ENCODE data around the gene OR9Q2.

DNA sequence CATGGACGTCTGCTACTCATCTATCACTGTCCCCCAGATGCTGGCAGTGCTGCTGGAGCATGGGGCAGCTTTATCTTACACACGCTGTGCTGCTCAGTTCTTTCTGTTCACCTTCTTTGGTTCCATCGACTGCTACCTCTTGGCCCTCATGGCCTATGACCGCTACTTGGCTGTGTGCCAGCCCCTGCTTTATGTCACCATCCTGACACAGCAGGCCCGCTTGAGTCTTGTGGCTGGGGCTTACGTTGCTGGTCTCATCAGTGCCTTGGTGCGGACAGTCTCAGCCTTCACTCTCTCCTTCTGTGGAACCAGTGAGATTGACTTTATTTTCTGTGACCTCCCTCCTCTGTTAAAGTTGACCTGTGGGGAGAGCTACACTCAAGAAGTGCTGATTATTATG is 9.2 kb upstream of the OR9Q2 start:
- TF ChIP-seq, protein P1, sequence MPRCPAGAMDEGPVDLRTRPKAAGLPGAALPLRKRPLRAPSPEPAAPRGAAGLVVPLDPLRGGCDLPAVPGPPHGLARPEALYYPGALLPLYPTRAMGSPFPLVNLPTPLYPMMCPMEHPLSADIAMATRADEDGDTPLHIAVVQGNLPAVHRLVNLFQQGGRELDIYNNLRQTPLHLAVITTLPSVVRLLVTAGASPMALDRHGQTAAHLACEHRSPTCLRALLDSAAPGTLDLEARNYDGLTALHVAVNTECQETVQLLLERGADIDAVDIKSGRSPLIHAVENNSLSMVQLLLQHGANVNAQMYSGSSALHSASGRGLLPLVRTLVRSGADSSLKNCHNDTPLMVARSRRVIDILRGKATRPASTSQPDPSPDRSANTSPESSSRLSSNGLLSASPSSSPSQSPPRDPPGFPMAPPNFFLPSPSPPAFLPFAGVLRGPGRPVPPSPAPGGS (IDR thresholded peaks at IDR 0.05): no peak
- TF ChIP-seq, protein P2, sequence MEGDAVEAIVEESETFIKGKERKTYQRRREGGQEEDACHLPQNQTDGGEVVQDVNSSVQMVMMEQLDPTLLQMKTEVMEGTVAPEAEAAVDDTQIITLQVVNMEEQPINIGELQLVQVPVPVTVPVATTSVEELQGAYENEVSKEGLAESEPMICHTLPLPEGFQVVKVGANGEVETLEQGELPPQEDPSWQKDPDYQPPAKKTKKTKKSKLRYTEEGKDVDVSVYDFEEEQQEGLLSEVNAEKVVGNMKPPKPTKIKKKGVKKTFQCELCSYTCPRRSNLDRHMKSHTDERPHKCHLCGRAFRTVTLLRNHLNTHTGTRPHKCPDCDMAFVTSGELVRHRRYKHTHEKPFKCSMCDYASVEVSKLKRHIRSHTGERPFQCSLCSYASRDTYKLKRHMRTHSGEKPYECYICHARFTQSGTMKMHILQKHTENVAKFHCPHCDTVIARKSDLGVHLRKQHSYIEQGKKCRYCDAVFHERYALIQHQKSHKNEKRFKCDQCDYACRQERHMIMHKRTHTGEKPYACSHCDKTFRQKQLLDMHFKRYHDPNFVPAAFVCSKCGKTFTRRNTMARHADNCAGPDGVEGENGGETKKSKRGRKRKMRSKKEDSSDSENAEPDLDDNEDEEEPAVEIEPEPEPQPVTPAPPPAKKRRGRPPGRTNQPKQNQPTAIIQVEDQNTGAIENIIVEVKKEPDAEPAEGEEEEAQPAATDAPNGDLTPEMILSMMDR (IDR thresholded peaks at IDR 0.05): no peak
- TF ChIP-seq, protein P3, sequence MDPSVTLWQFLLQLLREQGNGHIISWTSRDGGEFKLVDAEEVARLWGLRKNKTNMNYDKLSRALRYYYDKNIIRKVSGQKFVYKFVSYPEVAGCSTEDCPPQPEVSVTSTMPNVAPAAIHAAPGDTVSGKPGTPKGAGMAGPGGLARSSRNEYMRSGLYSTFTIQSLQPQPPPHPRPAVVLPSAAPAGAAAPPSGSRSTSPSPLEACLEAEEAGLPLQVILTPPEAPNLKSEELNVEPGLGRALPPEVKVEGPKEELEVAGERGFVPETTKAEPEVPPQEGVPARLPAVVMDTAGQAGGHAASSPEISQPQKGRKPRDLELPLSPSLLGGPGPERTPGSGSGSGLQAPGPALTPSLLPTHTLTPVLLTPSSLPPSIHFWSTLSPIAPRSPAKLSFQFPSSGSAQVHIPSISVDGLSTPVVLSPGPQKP (IDR thresholded peaks at IDR 0.05; ENCODE audit: low read depth, low read length): no peak
- TF ChIP-seq POLR2A (IDR thresholded peaks at IDR 0.05; ENCODE audit: low read length): no peak
- no peak for TF ChIP-seq MYC (IDR thresholded peaks at IDR 0.05; ENCODE audit: borderline replicate concordance, low read length)
